Measurements from ENCODE around the gene TAF15.
A peak's percentile ranks its signal among the peaks of the same experiment; 100 is the strongest.

Gene TAF15

DNA sequence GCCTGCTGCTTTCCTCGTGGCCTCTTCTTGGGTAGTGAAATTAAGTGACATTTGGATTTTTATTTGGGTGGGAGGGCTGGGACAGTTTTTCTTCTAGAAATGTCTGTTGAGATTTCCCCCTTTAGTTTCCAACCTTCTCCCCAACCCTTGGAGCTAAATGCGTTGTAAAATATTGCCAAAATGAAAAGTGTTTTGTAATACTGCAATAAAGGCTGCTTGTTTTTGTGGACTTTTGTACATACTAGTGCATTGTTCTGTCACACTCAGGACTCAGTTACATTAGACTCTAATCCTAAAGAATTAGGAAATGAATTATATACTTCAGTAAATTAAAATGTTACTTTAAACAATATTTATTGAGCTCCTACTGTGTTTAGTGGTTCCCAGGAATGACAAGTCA is 37.7 kb downstream of the TAF15 start:
- no peak overlapping the region for H3K9ac ChIP-seq
- no peaks in the 10 kb centered on the region for H4K20me1 ChIP-seq (ENCODE audit: insufficient read depth)
- H3K4me1 ChIP-seq (ENCODE audit: low read depth, poor library complexity, severe bottlenecking): no peaks in the 10 kb centered on the region
- no peaks in the 10 kb centered on the region for H3K27me3 ChIP-seq (ENCODE audit: insufficient read depth, low read depth)
- H3K4me3 ChIP-seq (IDR thresholded peaks at IDR 0.05; ENCODE audit: insufficient read depth, low read depth, low read length): no peak overlapping the region
- TF ChIP-seq, protein P1, sequence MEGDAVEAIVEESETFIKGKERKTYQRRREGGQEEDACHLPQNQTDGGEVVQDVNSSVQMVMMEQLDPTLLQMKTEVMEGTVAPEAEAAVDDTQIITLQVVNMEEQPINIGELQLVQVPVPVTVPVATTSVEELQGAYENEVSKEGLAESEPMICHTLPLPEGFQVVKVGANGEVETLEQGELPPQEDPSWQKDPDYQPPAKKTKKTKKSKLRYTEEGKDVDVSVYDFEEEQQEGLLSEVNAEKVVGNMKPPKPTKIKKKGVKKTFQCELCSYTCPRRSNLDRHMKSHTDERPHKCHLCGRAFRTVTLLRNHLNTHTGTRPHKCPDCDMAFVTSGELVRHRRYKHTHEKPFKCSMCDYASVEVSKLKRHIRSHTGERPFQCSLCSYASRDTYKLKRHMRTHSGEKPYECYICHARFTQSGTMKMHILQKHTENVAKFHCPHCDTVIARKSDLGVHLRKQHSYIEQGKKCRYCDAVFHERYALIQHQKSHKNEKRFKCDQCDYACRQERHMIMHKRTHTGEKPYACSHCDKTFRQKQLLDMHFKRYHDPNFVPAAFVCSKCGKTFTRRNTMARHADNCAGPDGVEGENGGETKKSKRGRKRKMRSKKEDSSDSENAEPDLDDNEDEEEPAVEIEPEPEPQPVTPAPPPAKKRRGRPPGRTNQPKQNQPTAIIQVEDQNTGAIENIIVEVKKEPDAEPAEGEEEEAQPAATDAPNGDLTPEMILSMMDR (conservative IDR thresholded peaks at IDR 0.05; ENCODE audit: low read depth, low read length): no peak
- H3K36me3 ChIP-seq (ENCODE audit: insufficient read depth): no peaks in the 10 kb centered on the region; the same call in 1 of the 2 replicates
- no peak overlapping the region for H3K4me2 ChIP-seq
- no peaks in the 10 kb centered on the region; the same call in 1 of the 2 replicates for H3K79me2 ChIP-seq (ENCODE audit: insufficient read depth, low read depth)
- no peak overlapping the region for H3K27ac ChIP-seq
- H2AFZ ChIP-seq (ENCODE audit: low read depth): no peak overlapping the region

DNA sequence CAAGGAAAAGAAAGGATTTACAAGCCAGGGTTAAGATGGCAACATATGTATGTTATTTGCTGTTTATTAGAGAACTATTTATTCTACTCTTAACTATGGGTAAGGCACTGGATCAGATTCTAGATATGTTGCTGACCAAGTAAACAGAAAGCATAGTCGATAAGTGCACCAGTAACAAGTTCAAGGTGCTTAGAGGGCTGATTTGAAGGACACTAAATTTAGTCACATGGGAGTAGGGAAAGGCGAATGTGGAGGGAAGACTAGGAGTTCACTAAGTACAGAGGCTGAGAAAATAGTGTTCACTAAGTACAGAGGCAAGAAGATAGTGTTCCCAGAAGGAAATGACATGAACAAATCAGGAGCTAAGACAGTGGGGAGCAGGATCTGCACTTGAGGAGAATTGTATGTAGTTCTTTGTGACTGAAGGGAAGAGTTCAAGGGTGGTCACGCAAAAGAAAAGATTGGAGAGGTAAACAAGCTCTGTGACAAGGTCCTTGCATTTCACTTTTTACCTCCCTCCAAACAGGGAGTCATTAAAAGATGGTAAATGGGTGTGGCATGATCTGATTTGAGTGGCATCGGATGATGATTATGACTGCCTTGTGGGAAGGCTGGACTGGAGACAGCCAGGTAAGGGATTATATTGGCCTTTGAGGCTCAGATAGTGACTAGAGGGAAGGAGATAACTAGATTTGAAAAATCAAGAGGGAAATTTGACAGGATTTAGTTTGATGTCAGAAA is 38.5 kb downstream of the TAF15 start:
- Histone ChIP-seq H3K79me2 (ENCODE audit: insufficient read depth, low read depth) (no peaks in the 10 kb centered on the region; the same call in 1 of the 2 replicates), H3K4me2 (no peak overlapping the region), H3K4me1 (ENCODE audit: low read depth, poor library complexity, severe bottlenecking) (no peaks in the 10 kb centered on the region), H3K36me3 (ENCODE audit: insufficient read depth) (no peaks in the 10 kb centered on the region; the same call in 1 of the 2 replicates), H3K9ac (no peak overlapping the region), H4K20me1 (ENCODE audit: insufficient read depth) (no peaks in the 10 kb centered on the region), H3K4me3 (IDR thresholded peaks at IDR 0.05; ENCODE audit: insufficient read depth, low read depth, low read length) (no peak overlapping the region), H2AFZ (ENCODE audit: low read depth) (no peak overlapping the region), H3K27me3 (ENCODE audit: insufficient read depth, low read depth) (no peaks in the 10 kb centered on the region), H3K27ac (no peak overlapping the region)
- TF ChIP-seq, protein P1 (conservative IDR thresholded peaks at IDR 0.05; ENCODE audit: low read depth, low read length): no peak

- Histone ChIP-seq H3K27ac (no peak overlapping the region), H4K20me1 (ENCODE audit: insufficient read depth) (no peaks in the 10 kb centered on the region), H3K36me3 (ENCODE audit: insufficient read depth) (no peaks in the 10 kb centered on the region; the same call in 1 of the 2 replicates), H3K4me3 (IDR thresholded peaks at IDR 0.05; ENCODE audit: insufficient read depth, low read depth, low read length) (no peak overlapping the region), H3K4me2 (no peak overlapping the region), H3K9ac (no peak overlapping the region), H3K79me2 (ENCODE audit: insufficient read depth, low read depth) (no peaks in the 10 kb centered on the region), H3K4me1 (ENCODE audit: low read depth, poor library complexity, severe bottlenecking) (no peaks in the 10 kb centered on the region), H2AFZ (ENCODE audit: low read depth) (no peak overlapping the region), H3K27me3 (ENCODE audit: insufficient read depth, low read depth) (no peaks in the 10 kb centered on the region)
- TF ChIP-seq, protein P1 (conservative IDR thresholded peaks at IDR 0.05; ENCODE audit: low read depth, low read length): peak; percentile 97
Measured at GRCh38 chr17:35849469-35850348, 40.4 kb downstream of the TAF15 start.

- H3K27me3 ChIP-seq (ENCODE audit: insufficient read depth, low read depth): no peaks in the 10 kb centered on the region
- H3K4me2 ChIP-seq: no peak overlapping the region
- no peak overlapping the region for H3K4me3 ChIP-seq (IDR thresholded peaks at IDR 0.05; ENCODE audit: insufficient read depth, low read depth, low read length)
- H4K20me1 ChIP-seq (ENCODE audit: insufficient read depth): no peaks in the 10 kb centered on the region
- TF ChIP-seq, protein P1 (conservative IDR thresholded peaks at IDR 0.05; ENCODE audit: low read depth, low read length): no peak
- no peaks in the 10 kb centered on the region for H3K36me3 ChIP-seq (ENCODE audit: insufficient read depth)
- H3K27ac ChIP-seq: no peak overlapping the region
- H3K9ac ChIP-seq: no peak overlapping the region
- no peaks in the 10 kb centered on the region for H3K79me2 ChIP-seq (ENCODE audit: insufficient read depth, low read depth)
- no peaks in the 10 kb centered on the region for H3K4me1 ChIP-seq (ENCODE audit: low read depth, poor library complexity, severe bottlenecking)
- H2AFZ ChIP-seq (ENCODE audit: low read depth): no peak overlapping the region
Measured at GRCh38 chr17:35855965-35856364, 46.7 kb downstream of the TAF15 start.

Measured in KMS-11 (cell line).